Choroid plexus epithelial cell (primary cell): ENCODE measurements around the gene IL17B.

Experiments used
- DNase-seq: peaks from one replicate; pipeline ENCODE4 v3.0.0-alpha.2; 2010; ENCODE audit warnings: low read depth
- H3K4me3 ChIP-seq: 2 replicates; pipeline ENCODE4 v1.5.1; 2011; ENCODE audit warnings: low read depth, mild to moderate bottlenecking, control low read depth, low read length, moderate library complexity
- TF ChIP-seq, protein P1 (sequence below): conservative IDR thresholded peaks from 2 replicates; pipeline ENCODE4 v1.5.1; 2011; ENCODE audit warnings: low read depth, mild to moderate bottlenecking, control low read depth, inconsistent platforms, low read length, moderate library complexity

The IL17B gene

DNA sequence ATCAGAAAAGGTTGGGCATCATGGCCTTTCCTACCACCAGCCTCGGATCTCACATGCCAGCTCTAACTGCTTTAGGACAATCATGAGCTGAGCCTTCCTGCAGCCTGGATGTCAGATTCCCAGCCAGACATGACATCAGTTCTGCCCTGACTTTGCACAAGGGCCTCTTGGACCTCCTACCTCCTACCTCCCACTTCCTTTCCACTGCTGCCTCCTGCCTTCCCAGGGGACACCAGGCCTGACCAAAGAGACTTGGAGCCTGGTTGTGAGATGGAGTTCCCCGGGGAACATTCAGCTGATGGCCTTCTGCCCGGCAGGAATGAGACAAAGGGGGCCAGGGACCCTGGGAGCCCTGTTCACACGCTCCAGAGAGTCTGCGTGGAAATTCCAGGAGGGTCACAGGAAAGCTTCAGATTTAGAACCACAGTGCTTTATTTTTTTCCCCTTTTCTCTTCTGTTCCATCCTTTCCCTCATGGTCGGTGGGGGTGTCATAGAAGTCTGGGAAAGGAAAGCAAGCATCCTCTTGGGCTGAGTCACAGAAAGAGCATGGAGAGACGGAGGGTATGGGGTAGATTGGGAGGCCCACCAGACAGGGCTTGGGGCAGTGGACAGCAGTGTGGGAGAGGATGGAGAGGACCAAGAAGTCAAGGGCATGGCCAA is 35.4 kb upstream of the IL17B start:
- TF ChIP-seq, protein P1, sequence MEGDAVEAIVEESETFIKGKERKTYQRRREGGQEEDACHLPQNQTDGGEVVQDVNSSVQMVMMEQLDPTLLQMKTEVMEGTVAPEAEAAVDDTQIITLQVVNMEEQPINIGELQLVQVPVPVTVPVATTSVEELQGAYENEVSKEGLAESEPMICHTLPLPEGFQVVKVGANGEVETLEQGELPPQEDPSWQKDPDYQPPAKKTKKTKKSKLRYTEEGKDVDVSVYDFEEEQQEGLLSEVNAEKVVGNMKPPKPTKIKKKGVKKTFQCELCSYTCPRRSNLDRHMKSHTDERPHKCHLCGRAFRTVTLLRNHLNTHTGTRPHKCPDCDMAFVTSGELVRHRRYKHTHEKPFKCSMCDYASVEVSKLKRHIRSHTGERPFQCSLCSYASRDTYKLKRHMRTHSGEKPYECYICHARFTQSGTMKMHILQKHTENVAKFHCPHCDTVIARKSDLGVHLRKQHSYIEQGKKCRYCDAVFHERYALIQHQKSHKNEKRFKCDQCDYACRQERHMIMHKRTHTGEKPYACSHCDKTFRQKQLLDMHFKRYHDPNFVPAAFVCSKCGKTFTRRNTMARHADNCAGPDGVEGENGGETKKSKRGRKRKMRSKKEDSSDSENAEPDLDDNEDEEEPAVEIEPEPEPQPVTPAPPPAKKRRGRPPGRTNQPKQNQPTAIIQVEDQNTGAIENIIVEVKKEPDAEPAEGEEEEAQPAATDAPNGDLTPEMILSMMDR: peak; percentile 13
- no peak overlapping the region for H3K4me3 ChIP-seq
- DNase-seq: peak; percentile 78

DNA sequence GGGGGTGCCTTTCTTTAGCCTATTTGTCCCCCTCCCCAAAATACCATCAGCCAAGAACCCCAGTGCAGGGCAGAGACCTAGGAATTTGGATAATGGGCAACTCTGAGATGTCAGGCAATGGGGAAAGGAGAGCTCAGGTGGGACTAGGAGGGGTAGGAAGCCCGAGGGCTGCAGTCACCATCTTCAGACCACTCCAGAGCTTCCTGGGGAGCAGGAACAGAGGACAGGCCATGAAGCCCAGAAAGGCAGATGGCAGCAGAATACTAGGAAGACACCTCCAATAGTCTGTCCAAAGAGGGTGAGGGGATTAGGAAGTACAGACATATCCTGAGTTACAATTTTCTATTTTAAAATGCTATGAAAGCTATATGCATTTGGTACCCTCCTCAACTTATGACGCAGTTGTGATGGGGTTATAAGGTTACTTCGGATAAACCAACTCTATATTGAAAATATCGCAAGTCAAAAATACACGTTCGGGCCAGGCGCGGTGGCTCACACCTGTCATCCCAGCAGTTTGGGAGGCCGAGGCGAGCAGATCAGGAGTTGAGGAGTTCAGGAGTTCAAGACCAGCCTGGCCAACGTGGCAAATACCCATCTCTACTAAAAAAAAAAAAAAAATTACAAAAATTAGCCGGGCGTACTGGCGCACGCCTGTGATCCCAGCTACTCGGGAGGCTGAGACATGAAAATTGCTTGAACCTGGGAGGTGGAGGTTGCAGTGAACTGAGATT is 34.6 kb upstream of the IL17B start:
- no peak for DNase-seq
- TF ChIP-seq, protein P1: no peak
- no peak overlapping the region for H3K4me3 ChIP-seq

DNA sequence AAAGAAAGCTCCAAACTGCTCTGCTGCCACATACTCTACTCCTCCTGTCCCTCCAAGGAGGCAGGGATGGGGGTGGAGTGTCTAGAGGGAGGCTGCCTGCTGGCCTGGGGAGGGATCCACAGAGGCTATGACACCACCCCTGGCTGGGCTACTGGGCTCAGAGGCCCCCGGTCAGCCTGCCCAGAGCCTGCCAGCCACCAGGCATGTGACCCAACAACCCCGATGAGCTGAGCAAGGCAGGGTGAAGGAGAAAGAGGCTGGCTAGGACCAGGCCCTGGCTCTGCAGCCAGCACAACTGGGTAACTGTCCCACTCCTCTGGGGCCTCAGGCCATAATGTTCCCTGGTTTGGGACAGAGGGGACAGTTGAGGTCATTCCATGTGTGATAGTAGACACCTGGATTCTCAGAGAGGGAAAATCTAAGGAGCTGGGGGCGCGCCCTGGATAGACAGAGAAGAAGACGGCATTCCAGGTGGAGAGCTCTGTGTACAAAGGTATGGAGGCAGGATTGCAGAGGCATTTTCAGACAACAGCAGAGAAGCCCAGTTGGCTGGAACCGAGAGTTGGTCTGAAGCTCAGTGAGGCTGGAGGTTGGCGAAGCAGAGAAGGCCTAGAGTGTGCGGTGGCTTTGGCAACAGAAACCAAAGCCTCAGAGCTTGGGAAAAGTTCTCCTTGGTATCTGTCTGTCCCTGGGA is 33.8 kb upstream of the IL17B start:
- no peak for DNase-seq
- TF ChIP-seq, protein P1: no peak
- no peak overlapping the region for H3K4me3 ChIP-seq

DNA sequence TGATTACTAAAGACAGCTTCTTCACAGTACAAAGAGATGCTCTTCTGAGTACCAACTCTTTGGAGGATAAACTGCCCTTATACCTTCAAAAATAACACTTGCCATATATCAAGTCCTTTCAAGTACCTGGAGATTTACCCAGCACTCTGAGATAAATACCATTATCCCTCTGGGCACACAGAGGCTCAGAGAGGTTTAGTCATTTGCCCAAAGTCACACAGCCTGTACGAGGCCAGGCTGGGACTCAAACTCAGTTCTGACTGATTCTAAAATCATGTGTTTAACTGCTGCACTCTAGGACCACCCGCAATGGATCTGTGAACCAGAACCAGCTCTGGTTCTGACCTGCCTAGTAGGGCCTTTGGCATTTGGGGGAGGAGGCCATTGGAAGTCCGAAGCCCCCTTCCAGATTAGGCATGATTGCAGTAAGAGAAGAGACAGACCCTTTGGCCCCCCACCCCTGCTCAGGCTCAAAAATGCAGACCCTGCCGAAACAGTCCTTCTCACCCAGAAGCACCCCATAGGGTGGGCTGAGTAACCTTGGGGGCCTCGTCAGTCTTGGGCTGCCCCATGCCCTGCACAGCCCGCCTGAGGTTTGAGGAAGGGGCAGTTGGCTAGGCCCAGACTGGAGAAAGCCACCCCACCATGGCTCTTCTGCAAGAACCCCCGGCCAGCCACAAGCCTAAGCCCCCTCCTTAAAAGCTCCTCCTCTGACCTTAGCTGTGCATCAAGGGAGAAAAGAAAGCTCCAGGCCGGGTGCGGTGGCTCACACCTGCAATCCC is 32.8 kb upstream of the IL17B start:
- TF ChIP-seq, protein P1: no peak
- no peak overlapping the region for H3K4me3 ChIP-seq
- DNase-seq: no peak

DNA sequence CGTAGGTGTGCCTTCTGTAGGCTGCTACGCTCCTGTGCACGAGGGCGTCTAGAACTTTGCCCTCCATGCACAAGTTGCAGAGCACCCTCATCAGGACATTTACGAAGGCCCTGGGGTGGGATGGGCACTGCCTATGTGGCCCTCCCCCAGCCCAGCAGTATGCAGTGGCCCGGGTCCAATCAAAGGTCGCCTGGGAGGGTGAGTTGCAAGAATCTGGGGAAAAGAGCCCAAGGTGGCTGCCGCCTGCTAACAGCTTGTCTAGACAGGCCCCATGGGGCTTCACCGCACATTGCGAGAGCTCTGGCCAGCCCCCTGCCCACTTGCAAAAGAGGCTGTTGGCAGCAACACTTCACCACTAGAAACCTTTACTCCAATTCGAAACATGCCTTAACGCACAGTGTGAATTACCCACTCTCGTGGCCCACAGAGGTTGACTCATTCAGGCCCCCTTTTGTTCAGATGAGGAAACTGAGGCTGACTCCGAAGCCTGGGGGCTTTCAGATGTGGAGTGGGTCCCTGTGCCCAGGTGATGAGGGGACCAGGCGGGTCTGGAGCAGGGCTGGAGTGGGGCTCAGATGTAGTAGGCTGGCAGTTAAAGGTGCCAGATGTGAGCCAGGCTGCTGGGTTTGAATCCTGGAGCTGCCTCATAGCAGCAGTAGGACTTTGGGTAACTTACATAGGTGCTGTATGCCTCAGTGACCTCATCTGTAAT is 31.8 kb upstream of the IL17B start:
- TF ChIP-seq, protein P1: no peak
- peak overlapping the region; percentile 8 for H3K4me3 ChIP-seq
- DNase-seq: peak; percentile 56

DNA sequence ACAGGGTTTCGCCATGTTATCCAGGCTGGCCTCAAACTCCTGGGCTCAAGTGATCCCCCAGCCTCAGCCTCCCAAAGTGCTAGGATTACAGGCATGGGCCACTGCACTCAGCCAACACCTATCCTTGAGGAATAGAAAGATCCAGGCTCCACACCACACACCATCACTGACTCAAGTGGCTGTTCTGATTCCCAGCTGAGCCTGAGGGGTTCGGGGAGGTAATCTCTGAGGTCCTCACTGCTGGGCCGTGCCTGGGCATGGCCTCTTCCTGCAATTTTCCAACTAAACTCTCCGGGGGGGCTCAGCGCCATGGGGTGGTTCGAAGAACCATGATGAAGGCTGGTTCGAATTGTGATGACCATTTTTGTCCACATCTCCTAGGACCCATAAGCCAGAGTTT is 31.0 kb upstream of the IL17B start:
- TF ChIP-seq, protein P1: no peak
- H3K4me3 ChIP-seq: no peak overlapping the region
- no peak for DNase-seq
